Heart left ventricle (tissue), 16 donors: Measurements from ENCODE around the gene PARD3. TPM values are rescaled to one million over a fixed set of nuclear protein-coding genes. Genes with fewer than 3 reads are reported as not detected.

Experiments
- ATAC-seq, 4 donors: fragments of 200-7000 bp; cut with Tn5 transposase; one replicate each; pipeline ENCODE4 v1.9.1; 2020 to 2022; ENCODE audit warnings: moderate library complexity in 4 of 4, mild to moderate bottlenecking in 3 of 4, moderate number of reproducible peaks in 1 of 4
- DNase-seq, 5 donors: peaks; one replicate each; pipeline ENCODE4 v3.0.0-alpha.2; 2020
- H3K27ac ChIP-seq, 12 donors: fragments of 200-600 bp; sonication (generic) in 4 of 12; one replicate each; pipeline versions ENCODE4 v1.5.0 to v1.8.0; 2016 to 2022; ENCODE audit warnings: mild to moderate bottlenecking in 2 of 12
- H3K27me3 ChIP-seq, 9 donors: fragments of 200-600 bp; sonication (generic) in 2 of 9; one replicate each; pipeline versions ENCODE4 v1.5.1 to v1.8.0; 2016 to 2022; ENCODE audit warnings: mild to moderate bottlenecking in 3 of 9
- H3K36me3 ChIP-seq, 9 donors: fragments of 200-600 bp; sonication (generic) in 2 of 9; one replicate each; pipeline versions ENCODE4 v1.5.0 to v1.8.0; 2018 to 2022; ENCODE audit warnings: mild to moderate bottlenecking in 2 of 9
- H3K4me1 ChIP-seq, 12 donors: fragments of 200-600 bp; sonication (generic) in 4 of 12; one replicate each; pipeline versions ENCODE4 v1.5.0 to v1.8.0; 2016 to 2022; ENCODE audit warnings: mild to moderate bottlenecking in 3 of 12
- H3K4me3 ChIP-seq, 12 donors: fragments of 200-600 bp; sonication (generic) in 4 of 12; one replicate each; pipeline versions ENCODE4 v1.5.0 to v1.8.0; 2017 to 2022; ENCODE audit warnings: mild to moderate bottlenecking in 9 of 12, moderate library complexity in 4 of 12
- H3K9me3 ChIP-seq, 12 donors: fragments of 200-600 bp; sonication (generic) in 4 of 12; one replicate each; pipeline versions ENCODE4 v1.5.0 to v1.8.0; 2016 to 2022; ENCODE audit warnings: mild to moderate bottlenecking in 1 of 12
- POLR2A ChIP-seq, 2 donors: fragments of 450-650 bp; IDR thresholded peaks; one replicate each; pipeline ENCODE4 v1.6.1; 2017; ENCODE audit warnings: antibody characterized with exemption in 2 of 2, mild to moderate bottlenecking in 2 of 2, moderate library complexity in 2 of 2
- WGBS, 4 donors: extraction: QIAGEN DNeasy Blood & Tissue Kit in 2 of 4; methylation state at CpG; one replicate each; pipeline versions ENCODE4 v1.1.5 to v1.1.7; 2013 to 2018; 5-methylcytosine and 5-hydroxymethylcytosine counted together
- intact Hi-C, 10 donors: fragments of 100-400 bp; cut with DNase I; formaldehyde crosslinking; loops; one replicate each; pipeline versions ENCODE4 v1.11.1 to v1.14.2; 2022
- polyA plus RNA-seq, 2 donors: library from polyadenylated mRNA; stranded (reverse); fragments of 200-250 nt; gene quantifications; one replicate each; pipeline ENCODE4 v1.2.3, GENCODE V29; 2013
- total RNA-seq, 9 donors: library from RNA; depleted of rRNA in 2 of 9; stranded (reverse); fragments of >200 nt in 2 of 9; fragmentation: NEBNext Ultra II Directional in 3 of 9; extraction: Animal tissue kit (Norgen Biotek cat#: 25700) in 3 of 9; gene quantifications; one replicate each; pipeline versions ENCODE4 v1.1.0 to v1.2.4, GENCODE V29; 2016 to 2023
- TF ChIP-seq, protein P1 (sequence below), 12 donors: fragments of 200-600 bp; sonication (generic) in 4 of 12; IDR thresholded peaks; one replicate each; pipeline versions ENCODE4 v1.5.0 to v1.8.0; 2018 to 2022; ENCODE audit warnings: antibody characterized with exemption in 12 of 12, mild to moderate bottlenecking in 5 of 12
- donor health status: ischemic (EF 13 %, LVEDD 7.1; RV severe dilation, severe dysfunction).
- donor health status: healthy with polysubstance abuse.
- donor health status: DM: no; HTN: yes; CAD: no.
- donor health status: DM: no; HTN: no; CAD: no.
- donor health status: ischemic (EF 25% LVEDD 6.9; RV normal size, moderate dysfunction).
- donor health status: ischemic (EF 25% LVEDD 5.7; RV mildly dilated, moderate dysfunction).
- donor health status: healthy.
- donor health status: DM: yes; HTN: yes; CAD: no.
- donor health status: ischemic (EF 35%, LVEDD 5.7; RV mildly dilated, moderate dysfunction).
- donor health status: nonischemic (EF 11% LVEDD 7.7; RV severe dilation, severe dysfunction).
- donor health status: DM: yes; HTN: yes; CAD: no.
- donor health status: PGD.
- donor health status: ischemic (EF 29% LVEDD 5.4; RV normal size, mild dysfunction).
- donor health status: nonischemic (EF 23%, LVEDD 6.1; RV moderate dilation, normal function).

PARD3 gene
- total and polyA plus RNA-seq, 11 donors, result 24.8 to 69.7 (median 33.1) TPM

DNA sequence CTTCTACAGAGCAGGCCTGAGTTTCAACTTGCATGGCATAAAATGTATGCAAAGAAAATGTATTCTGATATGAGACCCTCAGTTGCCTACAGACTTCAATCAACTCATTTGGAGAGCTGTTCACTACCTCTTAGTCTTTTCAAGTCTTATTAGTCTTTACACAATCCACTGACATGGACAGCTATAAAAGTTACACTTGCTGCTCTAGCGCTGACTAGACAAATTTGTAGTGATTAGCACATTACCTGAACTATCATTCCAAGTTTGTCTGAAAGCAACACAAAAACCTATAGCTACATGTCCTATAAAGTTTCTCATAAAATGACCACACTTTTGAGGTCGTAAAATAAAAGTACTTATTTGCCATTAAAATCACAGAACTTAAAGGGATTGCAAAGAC is 83.9 kb downstream of the PARD3 start:
- ATAC-seq, result no peak
- Histone ChIP-seq H3K27me3 (no peaks in the 10 kb centered on the region), H3K9me3 (no peaks in the 10 kb centered on the region), H3K36me3 (no peaks in the 10 kb centered on the region), H3K27ac (no peak overlapping the region), H3K4me1 (peaks cover 0 to 29% (median 9%) of the 10 kb centered on the region in 12 donors), H3K4me3 (no peak overlapping the region)
- intact Hi-C loops, result loop anchor here in 2 of 10 donors (5.0 to 10.0 kb wide), 2 partner anchors 81 to 84 kb away; partner anchors contain the start of gene PARD3 (in 1 of the 2)
- TF ChIP-seq POLR2A (IDR thresholded peaks at IDR 0.05), result no peak
- TF ChIP-seq, protein P1, sequence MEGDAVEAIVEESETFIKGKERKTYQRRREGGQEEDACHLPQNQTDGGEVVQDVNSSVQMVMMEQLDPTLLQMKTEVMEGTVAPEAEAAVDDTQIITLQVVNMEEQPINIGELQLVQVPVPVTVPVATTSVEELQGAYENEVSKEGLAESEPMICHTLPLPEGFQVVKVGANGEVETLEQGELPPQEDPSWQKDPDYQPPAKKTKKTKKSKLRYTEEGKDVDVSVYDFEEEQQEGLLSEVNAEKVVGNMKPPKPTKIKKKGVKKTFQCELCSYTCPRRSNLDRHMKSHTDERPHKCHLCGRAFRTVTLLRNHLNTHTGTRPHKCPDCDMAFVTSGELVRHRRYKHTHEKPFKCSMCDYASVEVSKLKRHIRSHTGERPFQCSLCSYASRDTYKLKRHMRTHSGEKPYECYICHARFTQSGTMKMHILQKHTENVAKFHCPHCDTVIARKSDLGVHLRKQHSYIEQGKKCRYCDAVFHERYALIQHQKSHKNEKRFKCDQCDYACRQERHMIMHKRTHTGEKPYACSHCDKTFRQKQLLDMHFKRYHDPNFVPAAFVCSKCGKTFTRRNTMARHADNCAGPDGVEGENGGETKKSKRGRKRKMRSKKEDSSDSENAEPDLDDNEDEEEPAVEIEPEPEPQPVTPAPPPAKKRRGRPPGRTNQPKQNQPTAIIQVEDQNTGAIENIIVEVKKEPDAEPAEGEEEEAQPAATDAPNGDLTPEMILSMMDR (IDR thresholded peaks at IDR 0.05), result no peak
- WGBS, 4 donors, result 93 to 94% (median 94%) methylated on average over 2 of the region's 2 CpGs
- no peak for DNase-seq

DNA sequence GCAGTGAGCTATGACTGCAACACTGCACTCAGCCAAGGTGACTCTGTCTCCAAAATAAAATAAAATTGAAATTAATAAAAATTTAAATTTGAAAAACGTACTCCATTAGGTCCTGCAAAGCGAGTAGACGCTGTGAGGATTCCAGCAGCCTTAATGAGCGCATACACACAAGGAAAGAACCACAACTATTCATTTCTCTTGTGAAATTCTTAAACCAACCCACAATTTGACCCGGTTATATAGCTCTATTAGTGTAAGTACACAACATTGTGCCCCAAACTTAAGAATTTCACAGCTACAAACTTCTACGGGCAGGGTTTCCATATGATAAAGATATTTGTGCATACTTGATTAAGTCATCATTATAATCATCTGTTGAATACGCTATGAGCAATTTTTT is 84.4 kb downstream of the PARD3 start:
- TF ChIP-seq POLR2A (IDR thresholded peaks at IDR 0.05), result no peak
- TF ChIP-seq, protein P1 (IDR thresholded peaks at IDR 0.05), result no peak
- Histone ChIP-seq H3K27ac (no peak overlapping the region), H3K9me3 (no peaks in the 10 kb centered on the region), H3K27me3 (no peaks in the 10 kb centered on the region), H3K4me1 (peaks cover 0 to 29% (median 9%) of the 10 kb centered on the region in 12 donors), H3K4me3 (no peak overlapping the region), H3K36me3 (no peaks in the 10 kb centered on the region)
- WGBS, 4 donors, result 96 to 97% (median 96%) methylated on average over 7 of the region's 7 CpGs
- intact Hi-C loops, result loop anchor here in 2 of 10 donors (5.0 to 10.0 kb wide), 2 partner anchors 82 to 84 kb away; partner anchors contain the start of gene PARD3 (in 1 of the 2)
- DNase-seq (no peak), ATAC-seq (no peak)

DNA sequence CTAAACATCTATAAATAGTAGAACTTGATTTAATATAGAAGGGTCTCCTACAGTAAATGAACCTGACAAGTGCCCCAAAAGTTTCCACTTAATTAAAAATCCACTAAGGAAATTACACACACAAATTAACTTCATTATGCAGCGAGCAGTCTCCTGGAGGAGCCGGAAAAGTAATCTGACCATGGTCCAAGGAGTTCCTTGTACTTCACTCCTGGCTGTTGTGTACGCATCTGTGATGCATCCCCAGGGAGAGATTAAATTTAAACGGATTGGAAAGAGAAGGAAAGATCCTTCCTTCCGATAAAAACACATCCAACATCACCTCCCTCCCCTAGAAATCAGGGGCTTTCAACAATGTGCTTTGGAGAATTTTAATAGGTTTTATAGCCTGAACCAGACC is 85.5 kb downstream of the PARD3 start:
- Histone ChIP-seq H3K36me3 (no peaks in the 10 kb centered on the region), H3K9me3 (no peaks in the 10 kb centered on the region), H3K27ac (no peak overlapping the region), H3K4me1 (peaks cover 0 to 31% (median 10%) of the 10 kb centered on the region in 12 donors), H3K4me3 (no peak overlapping the region), H3K27me3 (no peaks in the 10 kb centered on the region)
- no peak for TF ChIP-seq POLR2A (IDR thresholded peaks at IDR 0.05)
- TF ChIP-seq, protein P1 (IDR thresholded peaks at IDR 0.05), result no peak
- 35 to 63% (median 39%) methylated on average over 5 of the region's 5 CpGs for WGBS, 4 donors
- no peak for DNase-seq
- intact Hi-C loops, result loop anchor here in 8 of 10 donors (5.0 to 10.0 kb wide), 7 partner anchors 65 to 295 kb away; partner anchors contain the start of gene PARD3 (in 5 of the 8)
- no peak for ATAC-seq

DNA sequence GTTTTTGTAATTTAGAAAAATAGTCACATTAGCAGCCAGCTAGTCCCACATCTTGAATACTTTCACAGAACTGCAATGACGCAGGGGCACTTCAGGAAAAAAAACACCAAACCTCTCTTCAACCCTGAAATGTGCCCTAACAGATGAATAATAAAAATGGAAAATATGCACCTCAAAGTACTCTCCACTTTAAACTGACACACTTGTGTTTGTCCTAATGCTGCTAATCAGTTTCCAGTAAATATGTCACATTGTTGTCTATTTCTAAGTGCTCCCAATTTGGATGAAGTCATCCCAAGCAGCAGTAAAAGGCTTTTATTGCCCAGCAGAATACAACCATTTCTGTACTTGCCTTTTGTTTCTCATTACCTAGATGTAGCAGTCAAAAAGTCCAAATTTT is 86.7 kb downstream of the PARD3 start:
- intact Hi-C loops, result loop anchor here in 8 of 10 donors (5.0 to 10.0 kb wide), 6 partner anchors 64 to 296 kb away; partner anchors contain the start of gene PARD3 (in 4 of the 8)
- Histone ChIP-seq H3K4me3 (no peak overlapping the region), H3K27ac (no peak overlapping the region), H3K9me3 (no peaks in the 10 kb centered on the region), H3K36me3 (no peaks in the 10 kb centered on the region), H3K27me3 (no peaks in the 10 kb centered on the region), H3K4me1 (peaks cover 0 to 41% (median 11%) of the 10 kb centered on the region in 12 donors)
- TF ChIP-seq, protein P1 (IDR thresholded peaks at IDR 0.05), result no peak
- TF ChIP-seq POLR2A (IDR thresholded peaks at IDR 0.05), result no peak
- no peak for ATAC-seq
- WGBS, 4 donors, result 65 to 77% (median 73%) methylated on average over 1 of the region's 1 CpG
- DNase-seq, result no peak
